GM21381 (cell line): Measurements from ENCODE around the gene NTM.

Source experiments
- ATAC-seq: cut with Tn5 transposase; IDR thresholded peaks from one replicate; pipeline ENCODE4 v1.9.1; 2021; ENCODE audit warnings: mild to moderate bottlenecking, moderate library complexity; ENCODE audit not compliant: unreplicated experiment

The NTM gene

GRCh38 chr11:132024587-132025295, 654.3 kb downstream of the NTM start:
- no peak for ATAC-seq

GRCh38 chr11:132026746-132027145, 656.3 kb downstream of the NTM start:
- no peak for ATAC-seq

- no peak for ATAC-seq
Measured at GRCh38 chr11:132028380-132029240, 658.2 kb downstream of the NTM start.

- no peak for ATAC-seq
Measured at GRCh38 chr11:132030896-132031295, 660.5 kb downstream of the NTM start.

- no peak for ATAC-seq
Measured at GRCh38 chr11:132032555-132032954, 662.1 kb downstream of the NTM start.

- no peak for ATAC-seq
Measured at GRCh38 chr11:132033051-132033450, 662.6 kb downstream of the NTM start.

GRCh38 chr11:132035228-132035627, 664.8 kb downstream of the NTM start:
- no peak for ATAC-seq

- no peak for ATAC-seq
Measured at GRCh38 chr11:132035766-132036165, 665.4 kb downstream of the NTM start.

- no peak for ATAC-seq
Measured at GRCh38 chr11:132036220-132036619, 665.8 kb downstream of the NTM start.

- no peak for ATAC-seq
Measured at GRCh38 chr11:132036746-132037466, 666.5 kb downstream of the NTM start.

- ATAC-seq, result no peak
Measured at GRCh38 chr11:132037467-132037862, 667.0 kb downstream of the NTM start.

- ATAC-seq, result no peak
Measured at GRCh38 chr11:132037956-132038355, 667.5 kb downstream of the NTM start.

- no peak for ATAC-seq
Measured at GRCh38 chr11:132039521-132039920, 669.1 kb downstream of the NTM start.

- ATAC-seq, result no peak
Measured at GRCh38 chr11:132042296-132042695, 671.9 kb downstream of the NTM start.

GRCh38 chr11:132043714-132044113, 673.3 kb downstream of the NTM start:
- no peak for ATAC-seq

- no peak for ATAC-seq
Measured at GRCh38 chr11:132045107-132045506, 674.7 kb downstream of the NTM start.

- no peak for ATAC-seq
Measured at GRCh38 chr11:132046288-132046865, 676.0 kb downstream of the NTM start.

- no peak for ATAC-seq
Measured at GRCh38 chr11:132047167-132047566, 676.8 kb downstream of the NTM start.

- no peak for ATAC-seq
Measured at GRCh38 chr11:132048040-132048439, 677.6 kb downstream of the NTM start.

- no peak for ATAC-seq
Measured at GRCh38 chr11:132049205-132049604, 678.8 kb downstream of the NTM start.

GRCh38 chr11:132050049-132050448, 679.6 kb downstream of the NTM start:
- ATAC-seq, result no peak
